Body of pancreas (tissue), 4 donors: ENCODE measurements around the gene APLF.

Source experiments
- CTCF ChIP-seq, 7 experiments: fragments of 450-650 bp in 4 of 7; fragments of 200-600 bp in 3 of 7; sonication (generic) in 3 of 7; IDR thresholded peaks; one replicate each; pipeline ENCODE4 v1.5.1; 2016 to 2019; ENCODE audit warnings: antibody characterized with exemption in 7 of 7
- POLR2A ChIP-seq, 3 donors: fragments of 450-650 bp; IDR thresholded peaks; one replicate each; pipeline ENCODE4 v1.6.1; 2016; ENCODE audit warnings: antibody characterized with exemption in 3 of 3, mild to moderate bottlenecking in 2 of 3

- peak; percentile 67 to 89 (median 82) for TF ChIP-seq CTCF (IDR thresholded peaks at IDR 0.05)
- TF ChIP-seq POLR2A (IDR thresholded peaks at IDR 0.05): no peak
Observed at GRCh38 chr2:68441179-68441993, 26.0 kb upstream of the APLF start.
